ENCODE measurements around the gene MEFV. TPM values are rescaled to one million over a fixed set of nuclear protein-coding genes. Genes with fewer than 3 reads are reported as not detected.

The MEFV gene
- total RNA-seq, 2 experiments from 2014 or later = 0.27 TPM; not detected in 1

- POLR2A ChIA-PET = interaction anchor here (0.9 kb wide), 1 partner anchor 325 kb away, joined by 3 read pairs; no protein-coding TSS in a partner anchor
- no peak overlapping the region for H2AFZ ChIP-seq (ENCODE audit: low read length)
- BruUV-seq (replicated peaks) = no TSS peak
- no peak overlapping the region for H3K27ac ChIP-seq (ENCODE audit: low read depth, low read length, poor library complexity, severe bottlenecking)
- H3K79me2 ChIP-seq (ENCODE audit: insufficient read depth, low read depth, low read length) = no peaks in the 10 kb centered on the region
- TF ChIP-seq CTCF (conservative IDR thresholded peaks at IDR 0.05; ENCODE audit: low read length) (no peak), EZH2phosphoT487 (IDR thresholded peaks at IDR 0.05; ENCODE audit: borderline replicate concordance, low read depth, low read length) (no peak)
- intact Hi-C loops (cut with micrococcal nuclease; ENCODE audit: unreplicated experiment) = no loop called here
- H3K36me3 ChIP-seq (ENCODE audit: insufficient read depth, low read length) = no peaks in the 10 kb centered on the region
- no peaks in the 10 kb centered on the region for H4K20me1 ChIP-seq (ENCODE audit: insufficient read depth, low read length)
- DNase-seq (ENCODE audit: low spot score) = no peak
- no peak overlapping the region for H3K4me3 ChIP-seq (ENCODE audit: low read depth, low read length, poor library complexity, severe bottlenecking)
- no peaks in the 10 kb centered on the region for H3K9me2 ChIP-seq (ENCODE audit: insufficient read depth, low read length)
- H3K4me1 ChIP-seq (ENCODE audit: insufficient read depth, low read length, poor library complexity, severe bottlenecking) = peaks cover 7% of the 10 kb centered on the region
- no peak overlapping the region for H3K4me2 ChIP-seq (ENCODE audit: low read length)
- H3K9me3 ChIP-seq (ENCODE audit: low read length) = no peaks in the 10 kb centered on the region
- CTCF ChIA-PET (ENCODE audit: unreplicated experiment) = no interaction called here
Measured at GRCh38 chr16:3252967-3253366, 3.5 kb downstream of the MEFV start.

GRCh38 chr16:3249451-3249850 is 7.0 kb downstream of the MEFV start:
- no peaks in the 10 kb centered on the region for H3K9me3 ChIP-seq (ENCODE audit: low read length)
- H3K9me2 ChIP-seq (ENCODE audit: insufficient read depth, low read length) = no peaks in the 10 kb centered on the region
- no peak overlapping the region for H2AFZ ChIP-seq (ENCODE audit: low read length)
- no peaks in the 10 kb centered on the region for H3K79me2 ChIP-seq (ENCODE audit: insufficient read depth, low read depth, low read length)
- H3K36me3 ChIP-seq (ENCODE audit: insufficient read depth, low read length) = no peaks in the 10 kb centered on the region
- no peak overlapping the region for H3K4me3 ChIP-seq (ENCODE audit: low read depth, low read length, poor library complexity, severe bottlenecking)
- BruUV-seq (replicated peaks) = no TSS peak
- no peak overlapping the region for H3K27ac ChIP-seq (ENCODE audit: low read depth, low read length, poor library complexity, severe bottlenecking)
- POLR2A ChIA-PET = no interaction called here
- CTCF ChIA-PET (ENCODE audit: unreplicated experiment) = no interaction called here
- TF ChIP-seq EZH2phosphoT487 (IDR thresholded peaks at IDR 0.05; ENCODE audit: borderline replicate concordance, low read depth, low read length) (no peak), CTCF (conservative IDR thresholded peaks at IDR 0.05; ENCODE audit: low read length) (no peak)
- intact Hi-C loops (cut with micrococcal nuclease; ENCODE audit: unreplicated experiment) = no loop called here
- DNase-seq (ENCODE audit: low spot score) = no peak
- H3K4me1 ChIP-seq (ENCODE audit: insufficient read depth, low read length, poor library complexity, severe bottlenecking) = peaks cover 4% of the 10 kb centered on the region
- H3K4me2 ChIP-seq (ENCODE audit: low read length) = no peak overlapping the region
- H4K20me1 ChIP-seq (ENCODE audit: insufficient read depth, low read length) = no peaks in the 10 kb centered on the region

GRCh38 chr16:3249020-3249419 is 7.4 kb downstream of the MEFV start:
- no peaks in the 10 kb centered on the region for H3K79me2 ChIP-seq (ENCODE audit: insufficient read depth, low read depth, low read length)
- H2AFZ ChIP-seq (ENCODE audit: low read length) = no peak overlapping the region
- no TSS peak for BruUV-seq (replicated peaks)
- H3K4me1 ChIP-seq (ENCODE audit: insufficient read depth, low read length, poor library complexity, severe bottlenecking) = peaks cover 4% of the 10 kb centered on the region
- no peak overlapping the region for H3K4me3 ChIP-seq (ENCODE audit: low read depth, low read length, poor library complexity, severe bottlenecking)
- ChIA-PET CTCF (ENCODE audit: unreplicated experiment) (interaction anchor here (1.0 kb wide), 1 partner anchor 35 kb away, joined by 3 read pairs; no protein-coding TSS in a partner anchor), POLR2A (no interaction called here)
- intact Hi-C loops (cut with micrococcal nuclease; ENCODE audit: unreplicated experiment) = no loop called here
- H3K4me2 ChIP-seq (ENCODE audit: low read length) = no peak overlapping the region
- DNase-seq (ENCODE audit: low spot score) = no peak
- H3K36me3 ChIP-seq (ENCODE audit: insufficient read depth, low read length) = no peaks in the 10 kb centered on the region
- H3K9me2 ChIP-seq (ENCODE audit: insufficient read depth, low read length) = no peaks in the 10 kb centered on the region
- no peaks in the 10 kb centered on the region for H3K9me3 ChIP-seq (ENCODE audit: low read length)
- H3K27ac ChIP-seq (ENCODE audit: low read depth, low read length, poor library complexity, severe bottlenecking) = no peak overlapping the region
- TF ChIP-seq CTCF (conservative IDR thresholded peaks at IDR 0.05; ENCODE audit: low read length) = no peak
- no peak for TF ChIP-seq EZH2phosphoT487 (IDR thresholded peaks at IDR 0.05; ENCODE audit: borderline replicate concordance, low read depth, low read length)
- H4K20me1 ChIP-seq (ENCODE audit: insufficient read depth, low read length) = no peaks in the 10 kb centered on the region
